ENCODE data around the gene SRXN1.
"Not testable (repeated sequence)": the region's sequence is repeated elsewhere in the genome, so short reads cannot be mapped to it uniquely, and the experiment has no call there.

The SRXN1 gene

GRCh38 chr20:653590-654416 lies 803 bp upstream of the SRXN1 start:
- DNase-seq: no peak

- DNase-seq: no peak
These were observed 338 bp downstream of the SRXN1 start for GRCh38 chr20:652615-653109.

- DNase-seq: no peak
These were observed 1.0 kb downstream of the SRXN1 start for GRCh38 chr20:651713-652614.

- no peak for DNase-seq
These were observed 2.0 kb downstream of the SRXN1 start for GRCh38 chr20:650954-651353.

- DNase-seq: no peak
These were observed 2.7 kb downstream of the SRXN1 start for GRCh38 chr20:650281-650680.

- no peak for DNase-seq
These were observed 5.5 kb downstream of the SRXN1 start for GRCh38 chr20:647479-648019.

GRCh38 chr20:646868-647233 lies 6.1 kb downstream of the SRXN1 start:
- DNase-seq: no peak

- no peak for DNase-seq
These were observed 6.7 kb downstream of the SRXN1 start for GRCh38 chr20:646107-646867.

- peak; percentile 54 for DNase-seq
These were observed 7.5 kb downstream of the SRXN1 start for GRCh38 chr20:645318-646106.

- DNase-seq: no peak
These were observed 8.2 kb downstream of the SRXN1 start for GRCh38 chr20:644692-645317.

- DNase-seq: no peak
These were observed 10.4 kb downstream of the SRXN1 start for GRCh38 chr20:642398-643174.

- DNase-seq: not testable (repeated sequence)
These were observed 11.0 kb downstream of the SRXN1 start for GRCh38 chr20:642013-642397.

- DNase-seq: no peak
These were observed 11.5 kb downstream of the SRXN1 start for GRCh38 chr20:641516-641875.

GRCh38 chr20:640674-641515 lies 12.1 kb downstream of the SRXN1 start:
- no peak for DNase-seq

GRCh38 chr20:638579-638978 lies 14.4 kb downstream of the SRXN1 start:
- no peak for DNase-seq

- DNase-seq: no peak
These were observed 15.4 kb downstream of the SRXN1 start for GRCh38 chr20:637559-637958.

- no peak for DNase-seq
These were observed 17.1 kb downstream of the SRXN1 start for GRCh38 chr20:635893-636338.

GRCh38 chr20:635028-635892 lies 17.7 kb downstream of the SRXN1 start:
- DNase-seq: no peak

Measured in activated CD4-positive, alpha-beta T cell treated with anti-CD3 and anti-CD28 coated beads, Interleukin-2, amount 50 U/mL, for 1 hour (primary cell).